ENCODE data around the gene THBD. TPM values are rescaled to one million over a fixed set of nuclear protein-coding genes. Genes with fewer than 3 reads are reported as not detected.

The THBD gene
- total RNA-seq, 1 experiment from 2014 or later = 0.26 TPM

DNA sequence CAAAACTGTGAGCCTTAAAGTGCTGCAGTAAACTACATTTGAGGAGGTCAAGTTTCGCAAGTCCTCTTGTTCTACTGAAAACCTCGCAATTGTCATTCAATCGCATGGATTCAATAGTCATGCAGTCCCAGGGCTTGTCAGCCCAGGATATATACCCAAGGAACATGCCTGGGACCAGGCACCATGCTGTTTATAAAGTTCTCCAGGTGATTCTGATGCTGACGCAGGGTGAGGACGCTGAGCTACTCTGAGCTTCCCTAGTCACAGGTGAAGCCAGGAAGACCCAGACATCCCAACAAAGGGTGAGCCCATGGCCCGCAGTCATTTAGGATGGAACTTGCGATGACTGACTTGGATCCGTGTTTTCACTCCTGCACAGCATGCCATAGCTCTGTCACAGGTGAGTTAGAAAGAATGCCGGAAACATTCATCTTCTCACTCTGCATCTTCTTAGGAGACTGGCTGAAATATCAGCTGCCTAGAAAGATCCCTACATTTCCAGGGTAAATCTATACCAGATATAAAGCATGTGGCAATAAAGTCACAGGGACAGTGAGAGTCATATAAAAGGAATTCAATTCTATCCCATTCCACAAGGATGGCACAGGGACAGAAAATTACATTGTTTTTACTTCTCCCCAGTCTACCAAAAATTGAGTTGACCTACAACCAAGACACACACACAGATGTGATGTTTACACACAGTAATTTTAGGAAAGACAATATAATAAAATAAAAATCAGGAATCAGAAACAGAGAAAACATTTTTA lies 41.4 kb downstream of the THBD start:
- Histone ChIP-seq H3K27ac (ENCODE audit: low read length) (no peak overlapping the region), H3K4me3 (ENCODE audit: low read depth in 2 of 2, low read length in 2 of 2) (no peak overlapping the region), H3K9me3 (ENCODE audit: control insufficient read depth, insufficient read depth, low read depth, low read length) (no peaks in the 10 kb centered on the region), H3K27me3 (ENCODE audit: control insufficient read depth, insufficient read depth, low read length) (no peaks in the 10 kb centered on the region), H3K4me1 (ENCODE audit: control insufficient read depth, insufficient read depth, low read length) (no peaks in the 10 kb centered on the region), H3K36me3 (ENCODE audit: control insufficient read depth, insufficient read depth, low read length) (no peaks in the 10 kb centered on the region)
- no peak for DNase-seq (ENCODE audit: low read depth, low spot score)
- no peak for ATAC-seq
- intact Hi-C loops (cut with micrococcal nuclease; ENCODE audit: unreplicated experiment) = no loop called here
- POLR2A ChIA-PET = no interaction called here
- no TSS peak for BruUV-seq (replicated peaks)
- CTCF ChIA-PET = no interaction called here
- in situ Hi-C loops (cut with HindIII; ENCODE audit: low pct_unique_long_range_greater_than_20kb, low sequenced_read_pairs) = no loop called here
- TF ChIP-seq, protein P1, sequence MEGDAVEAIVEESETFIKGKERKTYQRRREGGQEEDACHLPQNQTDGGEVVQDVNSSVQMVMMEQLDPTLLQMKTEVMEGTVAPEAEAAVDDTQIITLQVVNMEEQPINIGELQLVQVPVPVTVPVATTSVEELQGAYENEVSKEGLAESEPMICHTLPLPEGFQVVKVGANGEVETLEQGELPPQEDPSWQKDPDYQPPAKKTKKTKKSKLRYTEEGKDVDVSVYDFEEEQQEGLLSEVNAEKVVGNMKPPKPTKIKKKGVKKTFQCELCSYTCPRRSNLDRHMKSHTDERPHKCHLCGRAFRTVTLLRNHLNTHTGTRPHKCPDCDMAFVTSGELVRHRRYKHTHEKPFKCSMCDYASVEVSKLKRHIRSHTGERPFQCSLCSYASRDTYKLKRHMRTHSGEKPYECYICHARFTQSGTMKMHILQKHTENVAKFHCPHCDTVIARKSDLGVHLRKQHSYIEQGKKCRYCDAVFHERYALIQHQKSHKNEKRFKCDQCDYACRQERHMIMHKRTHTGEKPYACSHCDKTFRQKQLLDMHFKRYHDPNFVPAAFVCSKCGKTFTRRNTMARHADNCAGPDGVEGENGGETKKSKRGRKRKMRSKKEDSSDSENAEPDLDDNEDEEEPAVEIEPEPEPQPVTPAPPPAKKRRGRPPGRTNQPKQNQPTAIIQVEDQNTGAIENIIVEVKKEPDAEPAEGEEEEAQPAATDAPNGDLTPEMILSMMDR (IDR thresholded peaks at IDR 0.05) = no peak
- TF ChIP-seq POLR2AphosphoS5 (IDR thresholded peaks at IDR 0.05; ENCODE audit: low read depth, low read length) (no peak), TCF7L2 (IDR thresholded peaks at IDR 0.05; ENCODE audit: low read depth, low read length) (no peak), SIN3A (IDR thresholded peaks at IDR 0.05; ENCODE audit: borderline replicate concordance, insufficient read depth, low read depth, low read length) (no peak)
- TF ChIP-seq, protein P2, sequence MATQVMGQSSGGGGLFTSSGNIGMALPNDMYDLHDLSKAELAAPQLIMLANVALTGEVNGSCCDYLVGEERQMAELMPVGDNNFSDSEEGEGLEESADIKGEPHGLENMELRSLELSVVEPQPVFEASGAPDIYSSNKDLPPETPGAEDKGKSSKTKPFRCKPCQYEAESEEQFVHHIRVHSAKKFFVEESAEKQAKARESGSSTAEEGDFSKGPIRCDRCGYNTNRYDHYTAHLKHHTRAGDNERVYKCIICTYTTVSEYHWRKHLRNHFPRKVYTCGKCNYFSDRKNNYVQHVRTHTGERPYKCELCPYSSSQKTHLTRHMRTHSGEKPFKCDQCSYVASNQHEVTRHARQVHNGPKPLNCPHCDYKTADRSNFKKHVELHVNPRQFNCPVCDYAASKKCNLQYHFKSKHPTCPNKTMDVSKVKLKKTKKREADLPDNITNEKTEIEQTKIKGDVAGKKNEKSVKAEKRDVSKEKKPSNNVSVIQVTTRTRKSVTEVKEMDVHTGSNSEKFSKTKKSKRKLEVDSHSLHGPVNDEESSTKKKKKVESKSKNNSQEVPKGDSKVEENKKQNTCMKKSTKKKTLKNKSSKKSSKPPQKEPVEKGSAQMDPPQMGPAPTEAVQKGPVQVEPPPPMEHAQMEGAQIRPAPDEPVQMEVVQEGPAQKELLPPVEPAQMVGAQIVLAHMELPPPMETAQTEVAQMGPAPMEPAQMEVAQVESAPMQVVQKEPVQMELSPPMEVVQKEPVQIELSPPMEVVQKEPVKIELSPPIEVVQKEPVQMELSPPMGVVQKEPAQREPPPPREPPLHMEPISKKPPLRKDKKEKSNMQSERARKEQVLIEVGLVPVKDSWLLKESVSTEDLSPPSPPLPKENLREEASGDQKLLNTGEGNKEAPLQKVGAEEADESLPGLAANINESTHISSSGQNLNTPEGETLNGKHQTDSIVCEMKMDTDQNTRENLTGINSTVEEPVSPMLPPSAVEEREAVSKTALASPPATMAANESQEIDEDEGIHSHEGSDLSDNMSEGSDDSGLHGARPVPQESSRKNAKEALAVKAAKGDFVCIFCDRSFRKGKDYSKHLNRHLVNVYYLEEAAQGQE (IDR thresholded peaks at IDR 0.05; ENCODE audit: insufficient read depth in 1 of 2, low read depth in 2 of 2, low read length in 1 of 2) = no peak

DNA sequence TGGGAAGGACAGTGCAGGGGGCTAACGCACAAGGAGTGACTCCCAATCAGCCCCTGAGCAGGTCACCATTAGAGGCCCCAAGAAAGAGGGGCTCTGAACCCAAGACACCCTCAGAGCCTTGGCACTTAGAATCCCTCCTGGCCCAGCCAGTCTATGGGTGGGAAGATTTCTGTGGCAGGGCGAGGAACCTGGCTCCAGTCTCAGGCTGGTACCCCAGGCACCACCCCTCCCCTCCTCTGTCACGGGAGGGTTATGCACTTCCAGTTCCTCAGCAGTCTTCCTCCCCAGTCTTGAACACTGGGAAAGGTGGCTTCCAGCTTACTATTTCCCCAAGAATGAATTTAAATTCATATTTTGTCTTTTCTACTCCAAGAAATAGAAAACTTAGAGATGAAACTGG lies 42.0 kb downstream of the THBD start:
- ATAC-seq = no peak
- intact Hi-C loops (cut with micrococcal nuclease; ENCODE audit: unreplicated experiment) = no loop called here
- Histone ChIP-seq H3K27ac (ENCODE audit: low read length) (no peak overlapping the region), H3K27me3 (ENCODE audit: control insufficient read depth, insufficient read depth, low read length) (no peaks in the 10 kb centered on the region), H3K4me3 (ENCODE audit: low read depth in 2 of 2, low read length in 2 of 2) (no peak overlapping the region), H3K36me3 (ENCODE audit: control insufficient read depth, insufficient read depth, low read length) (no peaks in the 10 kb centered on the region), H3K9me3 (ENCODE audit: control insufficient read depth, insufficient read depth, low read depth, low read length) (no peaks in the 10 kb centered on the region), H3K4me1 (ENCODE audit: control insufficient read depth, insufficient read depth, low read length) (no peaks in the 10 kb centered on the region)
- POLR2A ChIA-PET = no interaction called here
- DNase-seq (ENCODE audit: low read depth, low spot score) = no peak
- TF ChIP-seq POLR2AphosphoS5 (IDR thresholded peaks at IDR 0.05; ENCODE audit: low read depth, low read length) (no peak), TCF7L2 (IDR thresholded peaks at IDR 0.05; ENCODE audit: low read depth, low read length) (no peak), SIN3A (IDR thresholded peaks at IDR 0.05; ENCODE audit: borderline replicate concordance, insufficient read depth, low read depth, low read length) (no peak)
- TF ChIP-seq, protein P1 (IDR thresholded peaks at IDR 0.05) = no peak
- TF ChIP-seq, protein P2 (IDR thresholded peaks at IDR 0.05; ENCODE audit: insufficient read depth in 1 of 2, low read depth in 2 of 2, low read length in 1 of 2) = no peak
- in situ Hi-C loops (cut with HindIII; ENCODE audit: low pct_unique_long_range_greater_than_20kb, low sequenced_read_pairs) = no loop called here
- CTCF ChIA-PET = no interaction called here
- no TSS peak for BruUV-seq (replicated peaks)
